Mesenchymal stem cell (in vitro differentiated cells and primary cell): Measurements from ENCODE around the gene FADS2.

ENCODE experiments used
- DNase-seq: peaks from one replicate; pipeline ENCODE4 v3.0.0-alpha.2; 2013
- H2AFZ ChIP-seq: one replicate; pipeline ENCODE4 v1.6.1; 2013; ENCODE audit warnings: low read depth, mild to moderate bottlenecking, control low read depth, inconsistent platforms, low read length, moderate library complexity
- H2AK5ac ChIP-seq: 2 replicates; pipeline ENCODE4 v1.6.1; 2013; ENCODE audit warnings: low read length, moderate library complexity, mild to moderate bottlenecking, inconsistent platforms; ENCODE audit not compliant: severe bottlenecking
- H2BK120ac ChIP-seq: one replicate; pipeline ENCODE4 v1.6.1; 2013; ENCODE audit warnings: low read depth, mild to moderate bottlenecking, inconsistent platforms, low read length, moderate library complexity
- H2BK12ac ChIP-seq, 2 experiments: one replicate each; pipeline ENCODE4 v1.6.1; 2013; ENCODE audit warnings: inconsistent platforms in 2 of 2, low read length in 2 of 2, mild to moderate bottlenecking in 2 of 2, moderate library complexity in 2 of 2, control low read depth in 1 of 2
- H2BK15ac ChIP-seq: one replicate; pipeline ENCODE4 v1.6.1; 2013; ENCODE audit warnings: mild to moderate bottlenecking, low read depth, inconsistent platforms; ENCODE audit not compliant: poor library complexity, severe bottlenecking
- H2BK5ac ChIP-seq: 2 replicates; pipeline ENCODE4 v1.6.1; 2013; ENCODE audit warnings: low read depth, mild to moderate bottlenecking, low read length, control low read depth, inconsistent platforms; ENCODE audit not compliant: poor library complexity, severe bottlenecking
- H3K14ac ChIP-seq, 2 experiments: one replicate each; pipeline ENCODE4 v1.6.1; 2013; ENCODE audit warnings: inconsistent platforms in 2 of 2, low read length in 2 of 2, control low read depth in 1 of 2, mild to moderate bottlenecking in 1 of 2, moderate library complexity in 1 of 2
- H3K18ac ChIP-seq, 2 experiments: one replicate each; pipeline ENCODE4 v1.6.1; 2013; ENCODE audit warnings: inconsistent platforms in 2 of 2, low read length in 2 of 2, control low read depth in 1 of 2, low read depth in 1 of 2, mild to moderate bottlenecking in 1 of 2
- H3K23ac ChIP-seq, 2 experiments: one replicate each; pipeline ENCODE4 v1.6.1; 2013; ENCODE audit warnings: inconsistent platforms in 2 of 2, low read length in 2 of 2, mild to moderate bottlenecking in 2 of 2, moderate library complexity in 2 of 2, control low read depth in 1 of 2
- H3K27ac ChIP-seq: 2 replicates; pipeline ENCODE4 v1.5.1; 2013; ENCODE audit warnings: mild to moderate bottlenecking, moderate library complexity, low read length, control low read depth, inconsistent platforms; ENCODE audit not compliant: poor library complexity, severe bottlenecking
- H3K27me3 ChIP-seq, 2 experiments: 2 replicates each; pipeline versions ENCODE4 v1.6.1 to v1.7.0; 2013; ENCODE audit warnings: low read length in 2 of 2, mild to moderate bottlenecking in 2 of 2, moderate library complexity in 2 of 2, control low read depth in 1 of 2, inconsistent platforms in 1 of 2; ENCODE audit not compliant: control insufficient read depth in 1 of 2, insufficient read depth in 1 of 2
- H3K36me3 ChIP-seq, 2 experiments: 2 replicates each; pipeline versions ENCODE4 v1.6.1 to v1.7.0; 2013; ENCODE audit warnings: low read length in 2 of 2, control low read depth in 1 of 2, inconsistent platforms in 1 of 2, low read depth in 1 of 2, mild to moderate bottlenecking in 1 of 2; ENCODE audit not compliant: insufficient read depth in 2 of 2, control insufficient read depth in 1 of 2
- H3K4ac ChIP-seq, 2 experiments: one replicate each; pipeline ENCODE4 v1.6.1; 2013; ENCODE audit warnings: inconsistent platforms in 2 of 2, low read length in 2 of 2, mild to moderate bottlenecking in 2 of 2, moderate library complexity in 2 of 2, control low read depth in 1 of 2, low read depth in 1 of 2
- H3K4me1 ChIP-seq: 2 replicates; pipeline ENCODE4 v1.6.1; 2013; ENCODE audit warnings: low read depth, low read length, control low read depth; ENCODE audit not compliant: control insufficient read depth, insufficient read depth
- H3K4me2 ChIP-seq: 2 replicates; pipeline ENCODE4 v1.6.1; 2013; ENCODE audit warnings: low read length, mild to moderate bottlenecking, inconsistent platforms; ENCODE audit not compliant: poor library complexity, severe bottlenecking
- H3K4me3 ChIP-seq, 2 experiments: 2 replicates each; pipeline versions ENCODE4 v1.5.1 to v1.7.0; 2013; ENCODE audit warnings: low read length in 2 of 2, mild to moderate bottlenecking in 2 of 2, control low read depth in 1 of 2, low read depth in 1 of 2; ENCODE audit not compliant: insufficient read depth in 1 of 2
- H3K79me1 ChIP-seq: replicated peaks from 2 replicates; pipeline ENCODE4 v1.6.1; 2013; ENCODE audit warnings: mild to moderate bottlenecking, control low read depth, low read length, inconsistent platforms; ENCODE audit not compliant: poor library complexity, severe bottlenecking
- H3K9ac ChIP-seq: 2 replicates; pipeline ENCODE4 v1.7.0; 2013; ENCODE audit warnings: mild to moderate bottlenecking, low read length, moderate library complexity
- H3K9me3 ChIP-seq: 2 replicates; pipeline ENCODE4 v1.7.0; 2013; ENCODE audit warnings: mild to moderate bottlenecking, low read length; ENCODE audit not compliant: control insufficient read depth
- H4K8ac ChIP-seq: one replicate; pipeline ENCODE4 v1.6.1; 2013; ENCODE audit warnings: inconsistent platforms, mild to moderate bottlenecking, low read length, moderate library complexity
- H4K91ac ChIP-seq: one replicate; pipeline ENCODE4 v1.6.1; 2013; ENCODE audit warnings: mild to moderate bottlenecking, low read length, inconsistent platforms
- WGBS: methylation state at CpG from one replicate; pipeline ENCODE4 v1.1.7; 2013; ENCODE audit warnings: mixed read lengths; 5-methylcytosine and 5-hydroxymethylcytosine counted together

Gene FADS2

DNA sequence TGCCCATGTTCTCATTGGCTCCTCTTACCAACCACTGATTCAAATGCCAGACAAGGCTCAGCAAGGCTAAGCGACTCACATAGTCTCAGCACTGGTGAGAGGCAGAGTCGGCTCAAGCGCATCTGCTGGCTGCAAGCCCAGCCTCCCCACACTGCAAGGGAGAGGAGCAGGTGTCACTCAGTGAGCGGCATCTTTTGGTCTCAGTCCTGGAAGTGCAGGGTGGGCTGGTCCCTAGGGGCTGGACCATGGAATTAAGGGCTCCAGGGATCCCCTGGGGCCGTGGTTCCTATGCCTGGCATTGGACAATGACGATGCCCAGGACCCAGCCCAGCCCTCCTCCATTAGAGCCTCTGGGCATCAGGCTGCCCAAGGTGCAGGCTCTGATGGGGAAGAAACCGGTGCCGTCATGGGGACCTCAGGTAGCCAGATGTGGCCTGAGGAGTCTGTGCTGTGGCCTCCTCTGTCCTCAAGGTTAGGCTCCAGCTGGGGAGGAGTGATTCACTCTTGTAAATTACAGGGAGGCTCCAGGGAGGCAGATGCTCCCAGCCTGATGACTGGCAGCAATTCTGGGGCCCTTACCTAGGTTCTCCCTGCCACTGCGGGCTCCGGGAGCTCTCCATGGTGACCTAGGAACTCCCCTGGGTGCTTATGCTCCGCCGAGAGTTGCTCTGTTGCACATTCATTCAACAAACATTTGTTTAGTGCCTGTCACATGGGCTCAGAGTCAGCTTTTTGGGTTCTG, 28.0 kb downstream of the FADS2 start:
- 94% methylated on average over 12 of the region's 12 CpGs for WGBS
- H3K9me3 ChIP-seq = no peaks in the 10 kb centered on the region
- H3K4me2 ChIP-seq = no peak overlapping the region

DNA sequence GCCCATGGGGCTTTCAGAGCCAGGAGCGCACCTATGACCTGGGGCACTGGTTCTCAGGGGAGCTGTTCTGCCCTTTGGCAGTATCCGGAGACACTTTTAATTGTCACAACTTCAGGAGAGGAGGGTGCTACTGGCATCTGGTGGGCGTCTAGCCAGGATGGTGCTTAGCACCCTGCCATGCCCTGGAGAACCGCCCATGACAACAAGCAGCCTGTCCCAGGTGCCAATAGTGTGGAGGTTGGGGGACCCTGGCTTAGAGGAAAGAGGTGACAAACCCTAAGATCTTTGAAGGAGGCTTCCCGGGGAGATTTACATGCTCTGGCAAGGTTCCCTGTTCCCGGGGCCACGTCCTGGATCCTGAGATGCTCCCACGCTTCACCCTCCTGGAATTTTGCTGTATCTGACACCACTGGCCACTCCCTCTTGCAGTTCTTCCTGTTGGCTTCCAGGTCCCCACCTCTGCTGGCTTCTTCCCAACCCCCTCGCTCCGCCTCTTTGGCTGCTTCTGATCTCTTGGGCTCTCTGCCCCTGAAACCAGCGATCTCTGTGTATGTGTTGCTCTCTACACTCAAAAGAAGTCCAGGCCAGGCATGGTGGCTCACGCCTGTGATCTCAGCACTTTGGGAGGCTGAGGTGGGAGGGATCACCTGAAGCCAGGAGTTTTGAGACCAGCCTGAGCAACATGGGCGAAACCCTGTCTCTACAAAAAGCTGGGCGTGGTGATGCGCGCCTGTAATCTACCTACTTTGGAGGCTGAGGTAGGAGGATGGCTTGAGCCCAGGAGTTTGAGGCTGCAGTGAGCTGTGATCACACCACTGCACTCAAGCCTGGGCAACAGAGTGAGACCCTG, 32.2 kb downstream of the FADS2 start:
- H3K27me3 ChIP-seq = no peaks in the 10 kb centered on the region
- H3K4me1 ChIP-seq = peaks cover 8% of the 10 kb centered on the region
- H4K8ac ChIP-seq = no peak overlapping the region
- no peak overlapping the region for H4K91ac ChIP-seq
- no peaks in the 10 kb centered on the region for H3K9me3 ChIP-seq
- WGBS = 97% methylated on average over 16 of the region's 16 CpGs
- H3K4me3 ChIP-seq = no peak overlapping the region
- H3K36me3 ChIP-seq = peaks cover 72 to 81% of the 10 kb centered on the region in 2 experiments
- H3K23ac ChIP-seq = no peak overlapping the region
- no peak overlapping the region for H3K4ac ChIP-seq
- H2BK5ac ChIP-seq = no peak overlapping the region
- H3K79me1 ChIP-seq = peaks cover 15% of the 10 kb centered on the region
- H3K18ac ChIP-seq = no peak overlapping the region
- no peak overlapping the region for H3K27ac ChIP-seq
- H3K4me2 ChIP-seq = no peak overlapping the region
- no peak overlapping the region for H2BK120ac ChIP-seq
- no peak overlapping the region for H2AFZ ChIP-seq
- no peak overlapping the region for H2AK5ac ChIP-seq
- no peak overlapping the region for H2BK15ac ChIP-seq
- DNase-seq = no peak
- no peak overlapping the region for H3K14ac ChIP-seq
- H3K9ac ChIP-seq = no peak overlapping the region
- no peak overlapping the region for H2BK12ac ChIP-seq

More for the DNA sequence above, 28.0 kb downstream of the FADS2 start:
- no peaks in the 10 kb centered on the region for H3K27me3 ChIP-seq
- H3K9ac ChIP-seq = no peak overlapping the region
- no peak overlapping the region for H2BK15ac ChIP-seq
- no peak overlapping the region for H3K18ac ChIP-seq
- H4K8ac ChIP-seq = peak overlapping the region; percentile 71
- H3K79me1 ChIP-seq = peaks cover 30% of the 10 kb centered on the region
- no peak overlapping the region for H3K4ac ChIP-seq
- H3K4me3 ChIP-seq = no peak overlapping the region
- peaks cover 5% of the 10 kb centered on the region for H3K4me1 ChIP-seq
- H3K27ac ChIP-seq = no peak overlapping the region
- no peak overlapping the region for H2BK12ac ChIP-seq
- H2BK120ac ChIP-seq = no peak overlapping the region
- no peak overlapping the region for H4K91ac ChIP-seq
- H3K14ac ChIP-seq = no peak overlapping the region
- H3K23ac ChIP-seq = no peak overlapping the region
- H2AK5ac ChIP-seq = no peak overlapping the region
- peaks cover 75 to 76% of the 10 kb centered on the region in 2 experiments for H3K36me3 ChIP-seq
- H2BK5ac ChIP-seq = no peak overlapping the region
- H2AFZ ChIP-seq = no peak overlapping the region
- no peak for DNase-seq

DNA sequence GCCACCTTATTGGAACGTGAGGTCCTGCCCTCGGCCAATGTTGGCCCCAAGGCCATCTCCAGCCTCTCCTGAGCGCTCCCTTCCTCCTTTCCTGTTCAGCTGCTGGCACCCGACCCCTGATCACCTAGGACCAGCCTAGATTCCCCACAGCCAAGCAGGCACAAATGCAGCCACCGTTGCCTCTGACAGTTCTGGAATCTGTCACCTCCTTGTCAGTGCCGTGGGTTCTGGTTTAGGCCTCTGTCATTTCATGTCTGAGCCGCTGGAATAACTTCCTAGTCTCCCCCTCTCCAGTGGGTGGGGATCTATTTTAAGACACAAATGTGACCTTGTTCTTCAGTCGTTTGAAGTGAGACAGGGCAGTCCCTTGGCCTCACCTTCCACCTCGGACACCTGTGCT, 33.5 kb downstream of the FADS2 start:
- no peak overlapping the region for H2AFZ ChIP-seq
- no peak overlapping the region for H4K91ac ChIP-seq

More for the DNA sequence above, 33.5 kb downstream of the FADS2 start:
- H3K4me3 ChIP-seq = no peak overlapping the region
- WGBS = 69% methylated on average over 9 of the region's 9 CpGs
- DNase-seq = no peak
- H3K9ac ChIP-seq = no peak overlapping the region
- no peak overlapping the region for H4K8ac ChIP-seq
- peaks cover 69 to 81% of the 10 kb centered on the region in 2 experiments for H3K36me3 ChIP-seq
- no peak overlapping the region for H3K27ac ChIP-seq
- no peak overlapping the region for H3K14ac ChIP-seq
- H2BK5ac ChIP-seq = no peak overlapping the region
- no peak overlapping the region for H3K4me2 ChIP-seq
- H2AK5ac ChIP-seq = no peak overlapping the region
- no peak overlapping the region for H3K18ac ChIP-seq
- H2BK15ac ChIP-seq = no peak overlapping the region
- H3K79me1 ChIP-seq = peaks cover 14% of the 10 kb centered on the region
- H2BK120ac ChIP-seq = no peak overlapping the region
- peaks cover 5% of the 10 kb centered on the region for H3K4me1 ChIP-seq
- peak overlapping the region in 1 of 2 experiments; percentile 44 for H3K23ac ChIP-seq
- H3K27me3 ChIP-seq = no peaks in the 10 kb centered on the region
- no peak overlapping the region for H2BK12ac ChIP-seq
- no peaks in the 10 kb centered on the region for H3K9me3 ChIP-seq
- no peak overlapping the region for H3K4ac ChIP-seq
